Activated T-cell treated with anti-CD3 and anti-CD28 coated beads, Interleukin-2, amount 50 U/mL, for 4 hours (primary cell): ENCODE measurements around the gene PRF1. TPM values are rescaled to one million over a fixed set of nuclear protein-coding genes. Genes with fewer than 3 reads are reported as not detected.

Source experiments
- ATAC-seq, 2 donors: fragments of 200-7000 bp; cut with Tn5 transposase; one replicate each; pipeline ENCODE4 v1.10.0; 2021
- DNase-seq: peaks from one replicate; pipeline ENCODE4 v3.0.0-alpha.2; 2020
- H3K27me3 Mint-ChIP-seq: one replicate; pipeline ENCODE4 v1.8.0; 2021; ENCODE audit warnings: low read depth, mixed read lengths
- H3K36me3 Mint-ChIP-seq: one replicate; pipeline ENCODE4 v1.8.0; 2022; ENCODE audit warnings: mixed read lengths; ENCODE audit not compliant: insufficient read depth
- H3K4me1 Mint-ChIP-seq: one replicate; pipeline ENCODE4 v1.8.0; 2021; ENCODE audit warnings: low read depth, mixed read lengths
- H3K4me3 Mint-ChIP-seq: one replicate; pipeline ENCODE4 v1.8.0; 2021; ENCODE audit warnings: mild to moderate bottlenecking, moderate library complexity, mixed read lengths
- H3K9me3 Mint-ChIP-seq: one replicate; pipeline ENCODE4 v1.8.0; 2021; ENCODE audit warnings: mixed read lengths
- total RNA-seq, 3 donors: library from RNA; stranded (reverse); gene quantifications; one replicate each; pipeline ENCODE4 v1.2.1, GENCODE V29; 2021

Gene PRF1
- total RNA-seq, 3 donors from 2014 or later = 15.7 to 57.6 (median 36.6) TPM

GRCh38 chr10:70592746-70593512, 9.6 kb downstream of the PRF1 start:
- peaks cover 15% of the 10 kb centered on the region for H3K36me3 Mint-ChIP-seq
- H3K4me1 Mint-ChIP-seq = peaks cover 24% of the 10 kb centered on the region
- no peak for ATAC-seq
- H3K9me3 Mint-ChIP-seq = no peaks in the 10 kb centered on the region
- H3K27me3 Mint-ChIP-seq = no peaks in the 10 kb centered on the region
- H3K4me3 Mint-ChIP-seq = no peak overlapping the region
- no peak for DNase-seq

GRCh38 chr10:70592186-70592735, 10.3 kb downstream of the PRF1 start:
- no peak overlapping the region for H3K4me3 Mint-ChIP-seq
- no peaks in the 10 kb centered on the region for H3K27me3 Mint-ChIP-seq
- no peaks in the 10 kb centered on the region for H3K9me3 Mint-ChIP-seq
- DNase-seq (no peak), ATAC-seq (no peak)
- H3K36me3 Mint-ChIP-seq = peaks cover 10% of the 10 kb centered on the region
- peaks cover 19% of the 10 kb centered on the region for H3K4me1 Mint-ChIP-seq

GRCh38 chr10:70590655-70591416, 11.7 kb downstream of the PRF1 start:
- Mint-ChIP-seq H3K27me3 (no peaks in the 10 kb centered on the region), H3K4me3 (no peak overlapping the region), H3K36me3 (peaks cover 1% of the 10 kb centered on the region), H3K9me3 (no peaks in the 10 kb centered on the region), H3K4me1 (peaks cover 14% of the 10 kb centered on the region)
- ATAC-seq = no peak
- DNase-seq = no peak

- Mint-ChIP-seq H3K4me3 (no peak overlapping the region), H3K27me3 (no peaks in the 10 kb centered on the region), H3K9me3 (no peaks in the 10 kb centered on the region), H3K36me3 (peaks cover 1% of the 10 kb centered on the region), H3K4me1 (peaks cover 9% of the 10 kb centered on the region)
- DNase-seq (no peak), ATAC-seq (no peak)
These were observed 12.5 kb downstream of the PRF1 start for GRCh38 chr10:70589762-70590654.

- no peak for ATAC-seq
- no peaks in the 10 kb centered on the region for H3K9me3 Mint-ChIP-seq
- no peaks in the 10 kb centered on the region for H3K27me3 Mint-ChIP-seq
- H3K4me3 Mint-ChIP-seq = no peak overlapping the region
- no peaks in the 10 kb centered on the region for H3K36me3 Mint-ChIP-seq
- no peak for DNase-seq
- peaks cover 5% of the 10 kb centered on the region for H3K4me1 Mint-ChIP-seq
These were observed 13.5 kb downstream of the PRF1 start for GRCh38 chr10:70588859-70589570.

- no peak overlapping the region for H3K4me3 Mint-ChIP-seq
- H3K4me1 Mint-ChIP-seq = peaks cover 5% of the 10 kb centered on the region
- no peaks in the 10 kb centered on the region for H3K36me3 Mint-ChIP-seq
- H3K9me3 Mint-ChIP-seq = no peaks in the 10 kb centered on the region
- H3K27me3 Mint-ChIP-seq = no peaks in the 10 kb centered on the region
- ATAC-seq (no peak), DNase-seq (no peak)
These were observed 14.3 kb downstream of the PRF1 start for GRCh38 chr10:70588255-70588654.

GRCh38 chr10:70587045-70587658, 15.4 kb downstream of the PRF1 start:
- Mint-ChIP-seq H3K4me1 (peaks cover 3% of the 10 kb centered on the region), H3K9me3 (no peaks in the 10 kb centered on the region), H3K36me3 (no peaks in the 10 kb centered on the region), H3K27me3 (no peaks in the 10 kb centered on the region), H3K4me3 (no peak overlapping the region)
- ATAC-seq = peak; percentile 58 to 78
- no peak for DNase-seq

GRCh38 chr10:70586348-70586930, 16.1 kb downstream of the PRF1 start:
- Mint-ChIP-seq H3K27me3 (no peaks in the 10 kb centered on the region), H3K4me3 (no peak overlapping the region), H3K9me3 (no peaks in the 10 kb centered on the region), H3K4me1 (peaks cover 3% of the 10 kb centered on the region), H3K36me3 (no peaks in the 10 kb centered on the region)
- ATAC-seq = no peak
- no peak for DNase-seq

GRCh38 chr10:70585578-70586169, 16.9 kb downstream of the PRF1 start:
- DNase-seq (no peak), ATAC-seq (no peak)
- no peaks in the 10 kb centered on the region for H3K9me3 Mint-ChIP-seq
- H3K36me3 Mint-ChIP-seq = no peaks in the 10 kb centered on the region
- H3K27me3 Mint-ChIP-seq = no peaks in the 10 kb centered on the region
- H3K4me3 Mint-ChIP-seq = no peak overlapping the region
- H3K4me1 Mint-ChIP-seq = peaks cover 3% of the 10 kb centered on the region

- DNase-seq (no peak), ATAC-seq (no peak)
- no peaks in the 10 kb centered on the region for H3K9me3 Mint-ChIP-seq
- H3K36me3 Mint-ChIP-seq = no peaks in the 10 kb centered on the region
- H3K4me3 Mint-ChIP-seq = no peak overlapping the region
- H3K4me1 Mint-ChIP-seq = peaks cover 7% of the 10 kb centered on the region
- H3K27me3 Mint-ChIP-seq = no peaks in the 10 kb centered on the region
These were observed 17.5 kb downstream of the PRF1 start for GRCh38 chr10:70584909-70585544.

GRCh38 chr10:70584366-70584765, 18.2 kb downstream of the PRF1 start:
- no peak for DNase-seq
- Mint-ChIP-seq H3K4me3 (no peak overlapping the region), H3K4me1 (peaks cover 14% of the 10 kb centered on the region), H3K27me3 (no peaks in the 10 kb centered on the region), H3K9me3 (no peaks in the 10 kb centered on the region), H3K36me3 (no peaks in the 10 kb centered on the region)
- no peak for ATAC-seq

- H3K9me3 Mint-ChIP-seq = no peaks in the 10 kb centered on the region
- no peak for DNase-seq
- H3K4me3 Mint-ChIP-seq = no peak overlapping the region
- H3K4me1 Mint-ChIP-seq = peaks cover 20% of the 10 kb centered on the region
- ATAC-seq = no peak
- H3K36me3 Mint-ChIP-seq = no peaks in the 10 kb centered on the region
- H3K27me3 Mint-ChIP-seq = no peaks in the 10 kb centered on the region
These were observed 18.9 kb downstream of the PRF1 start for GRCh38 chr10:70583669-70584037.
